NCI-H128 (cell line): ENCODE measurements around the gene CMTM6.
"Not testable (repeated sequence)": the region's sequence is repeated elsewhere in the genome, so short reads cannot be mapped to it uniquely, and the experiment has no call there.

Experiments used
- DNase-seq: peaks from one replicate; lab custom pipeline; 2025; ENCODE audit not compliant: unreplicated experiment; lab: John Stamatoyannopoulos, UW

The CMTM6 gene

GRCh38 chr3:32500231-32500630 is 2.4 kb downstream of the CMTM6 start:
- no peak for DNase-seq

GRCh38 chr3:32499585-32499984 is 3.1 kb downstream of the CMTM6 start:
- DNase-seq: no peak

GRCh38 chr3:32498992-32499391 is 3.7 kb downstream of the CMTM6 start:
- no peak for DNase-seq

GRCh38 chr3:32498252-32498651 is 4.4 kb downstream of the CMTM6 start:
- no peak for DNase-seq

- DNase-seq: no peak
Observed at GRCh38 chr3:32495609-32496008, 7.0 kb downstream of the CMTM6 start.

- no peak for DNase-seq
Observed at GRCh38 chr3:32495085-32495484, 7.6 kb downstream of the CMTM6 start.

- DNase-seq: no peak
Observed at GRCh38 chr3:32493437-32494414, 8.9 kb downstream of the CMTM6 start.

DNA sequence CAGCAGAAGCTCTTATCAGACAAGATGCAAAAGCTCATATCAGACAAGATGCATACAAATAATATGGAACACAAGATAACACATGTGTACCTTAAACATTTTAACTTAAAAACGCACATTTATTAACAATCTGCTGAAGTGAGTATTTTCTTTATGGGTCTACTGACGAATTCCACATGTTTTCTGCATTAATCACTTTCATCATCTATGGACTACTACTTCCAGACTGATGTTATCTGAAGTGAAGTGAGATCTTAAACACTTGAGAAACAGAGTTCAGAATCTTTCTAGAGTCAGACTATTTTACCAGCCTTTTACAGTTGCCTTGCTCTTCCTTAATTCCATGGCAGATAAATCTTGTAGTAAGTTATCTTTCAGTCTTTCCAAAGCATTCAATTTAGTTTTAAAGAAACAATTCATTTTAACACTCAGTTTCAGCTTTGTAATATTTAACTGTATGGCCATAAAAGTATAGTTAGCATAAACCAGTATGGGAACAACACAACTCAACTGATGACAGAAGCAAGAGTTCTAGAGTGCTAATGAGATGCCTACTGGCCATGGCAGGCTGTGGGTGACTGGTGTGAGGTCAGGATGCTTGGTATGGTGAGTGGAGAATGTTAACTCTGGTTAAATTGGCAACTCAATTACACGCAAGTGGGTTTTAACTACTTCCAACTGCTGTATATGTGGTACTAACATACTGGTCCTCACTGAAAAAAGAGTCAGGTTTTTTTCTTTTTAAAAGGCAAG is 9.8 kb downstream of the CMTM6 start:
- no peak for DNase-seq

DNA sequence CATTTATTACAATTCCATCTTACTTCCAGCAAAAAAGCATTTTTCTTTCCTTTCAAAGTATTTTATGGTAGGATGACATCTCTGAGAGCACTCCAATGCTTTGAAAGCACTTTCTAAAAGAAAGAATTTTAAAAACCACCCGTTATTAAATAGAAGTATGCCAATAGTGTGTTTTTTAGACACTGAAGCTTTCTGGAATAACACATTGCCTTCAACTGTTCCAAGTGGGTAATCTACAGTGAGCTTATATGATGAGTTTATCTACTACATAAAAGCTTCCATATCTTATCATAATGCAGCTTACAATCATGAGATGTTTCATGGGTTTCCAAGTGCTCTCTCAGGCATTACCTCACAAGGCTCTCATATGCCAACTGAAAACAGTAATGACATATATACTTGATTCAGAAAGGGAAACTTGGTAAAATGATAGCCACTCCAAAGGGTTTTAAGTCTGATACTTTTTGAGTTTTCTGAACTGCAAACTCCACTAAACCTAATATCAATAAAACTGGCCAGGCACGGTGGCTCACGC is 14.1 kb downstream of the CMTM6 start:
- no peak for DNase-seq

DNA sequence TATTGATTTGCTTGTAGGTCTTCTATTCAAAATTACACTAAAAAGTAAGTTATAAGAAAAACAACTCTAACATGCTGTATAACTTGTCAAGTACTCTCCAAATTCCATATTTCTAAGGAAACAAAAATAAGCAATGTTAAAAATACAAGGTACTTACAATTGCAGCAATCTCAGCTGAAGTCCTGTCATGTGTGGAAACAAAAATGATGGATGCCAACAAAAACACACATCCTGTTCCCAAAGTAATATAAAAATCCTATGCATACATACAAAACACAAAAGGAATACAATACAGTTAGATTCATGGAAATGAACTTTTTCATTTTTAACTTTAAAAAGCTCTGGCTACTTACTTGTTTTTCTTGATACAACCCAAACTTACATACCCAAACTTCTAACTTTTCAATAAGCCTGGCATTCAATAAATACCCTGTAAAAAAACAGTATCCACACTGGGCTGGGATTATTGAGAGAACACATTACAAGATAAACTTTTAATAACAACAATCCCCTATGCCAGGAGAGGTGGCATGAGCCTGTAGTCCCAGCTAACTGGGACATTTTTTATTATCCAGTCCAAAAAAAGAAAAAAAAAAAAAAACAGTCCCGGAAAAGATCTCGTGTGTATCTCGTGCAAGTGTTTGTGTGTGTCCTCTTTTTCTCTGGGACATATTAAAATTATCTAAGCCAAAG is 14.7 kb downstream of the CMTM6 start:
- DNase-seq: no peak

- DNase-seq: no peak
Observed at GRCh38 chr3:32484436-32484835, 18.2 kb downstream of the CMTM6 start.

DNA sequence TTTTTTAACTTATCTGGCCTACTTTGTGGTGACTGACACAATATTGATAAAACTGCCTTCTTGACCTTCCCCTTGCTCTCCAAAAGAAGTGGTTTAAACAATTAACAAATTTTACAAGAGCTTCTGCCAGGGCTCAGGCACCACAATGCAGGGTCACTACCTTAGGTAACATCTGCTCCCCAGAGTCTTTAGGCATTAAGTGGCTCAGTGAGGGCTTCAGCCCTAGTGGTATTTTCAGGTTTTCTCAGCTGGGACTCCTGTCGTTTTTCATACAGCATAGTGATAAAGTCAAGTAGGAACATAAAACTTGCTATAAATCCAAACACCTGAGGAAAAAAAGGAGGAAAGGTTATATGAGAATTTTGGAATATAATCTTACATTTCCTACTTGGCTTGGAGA is 18.9 kb downstream of the CMTM6 start:
- no peak for DNase-seq

DNA sequence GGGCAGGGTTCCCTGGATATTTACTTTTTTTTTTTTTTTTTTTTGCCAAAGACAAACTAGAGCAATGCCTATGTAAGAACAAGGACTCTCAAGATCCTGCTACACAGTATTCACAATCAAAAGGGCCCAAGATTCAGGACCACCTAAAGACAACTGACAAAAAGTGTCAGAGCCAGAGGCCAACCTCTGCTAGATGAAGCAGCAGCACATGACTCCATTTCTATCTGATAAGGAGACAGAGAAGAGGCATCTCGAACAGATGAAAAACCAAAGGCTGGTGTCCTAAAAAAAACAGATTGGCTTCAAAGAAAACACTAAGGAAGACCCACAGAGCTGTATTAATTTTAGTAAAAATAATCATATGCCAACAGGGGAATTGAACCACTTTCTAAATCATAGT is 20.0 kb downstream of the CMTM6 start:
- DNase-seq: no peak

DNA sequence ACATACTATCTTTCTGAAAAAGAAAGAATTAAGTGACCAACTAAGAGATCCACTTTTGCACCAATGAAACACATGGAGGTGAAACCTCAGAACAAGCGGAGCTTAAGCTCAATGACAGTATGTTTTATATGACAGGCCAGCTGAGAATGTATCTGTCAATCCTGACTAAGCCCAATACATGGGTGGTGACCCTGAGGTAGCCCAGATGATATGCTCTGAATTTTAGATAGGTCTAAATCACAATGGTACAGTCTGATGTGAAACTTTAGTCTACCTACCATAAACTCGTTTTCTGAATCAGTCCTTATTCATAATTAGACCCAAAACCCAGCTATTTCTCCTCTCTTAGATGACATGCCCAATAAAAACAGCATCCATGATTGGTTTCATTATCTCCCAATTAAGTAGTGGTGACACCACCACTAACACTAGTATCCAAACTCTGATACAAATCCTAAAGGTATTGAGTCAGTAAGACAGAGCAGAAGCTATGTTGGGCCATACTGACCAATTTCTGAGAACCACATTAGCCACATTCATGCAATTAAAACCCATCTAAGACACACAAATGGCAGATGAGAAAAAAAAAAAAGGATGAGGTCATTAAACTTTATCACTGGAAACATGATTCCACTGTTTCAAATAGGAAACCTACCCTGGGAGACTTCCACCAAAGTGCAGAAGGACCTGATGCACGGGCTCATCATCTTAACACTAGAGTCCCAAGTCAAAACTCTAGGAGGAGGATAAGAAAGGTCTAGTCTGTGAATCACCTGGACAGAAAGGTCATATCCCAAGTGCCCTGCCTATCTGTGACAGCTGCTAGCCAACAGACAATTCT is 20.6 kb downstream of the CMTM6 start:
- no peak for DNase-seq

GRCh38 chr3:32480604-32481003 is 22.0 kb downstream of the CMTM6 start:
- DNase-seq: no peak

DNA sequence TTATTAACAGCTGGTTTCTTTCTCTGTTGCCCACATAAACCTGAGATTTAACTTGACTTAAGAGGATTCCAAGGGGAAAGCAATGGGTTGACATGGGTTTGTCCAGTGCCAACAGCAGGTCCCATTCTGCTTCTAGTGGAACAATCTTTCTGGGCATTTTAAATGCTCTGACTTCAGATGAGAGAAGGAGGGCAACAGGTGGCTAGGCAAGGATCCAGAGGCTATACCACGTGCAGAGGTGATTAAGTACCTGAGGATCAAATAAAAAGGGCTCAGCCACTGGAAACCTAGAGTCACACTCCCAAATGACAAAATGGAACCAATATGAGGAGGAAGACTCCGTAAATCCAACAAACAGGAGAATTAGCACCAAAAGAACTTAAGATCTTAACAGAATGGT is 28.5 kb downstream of the CMTM6 start:
- no peak for DNase-seq

- DNase-seq: not testable (repeated sequence)
Observed at GRCh38 chr3:32472151-32472550, 30.5 kb downstream of the CMTM6 start.

DNA sequence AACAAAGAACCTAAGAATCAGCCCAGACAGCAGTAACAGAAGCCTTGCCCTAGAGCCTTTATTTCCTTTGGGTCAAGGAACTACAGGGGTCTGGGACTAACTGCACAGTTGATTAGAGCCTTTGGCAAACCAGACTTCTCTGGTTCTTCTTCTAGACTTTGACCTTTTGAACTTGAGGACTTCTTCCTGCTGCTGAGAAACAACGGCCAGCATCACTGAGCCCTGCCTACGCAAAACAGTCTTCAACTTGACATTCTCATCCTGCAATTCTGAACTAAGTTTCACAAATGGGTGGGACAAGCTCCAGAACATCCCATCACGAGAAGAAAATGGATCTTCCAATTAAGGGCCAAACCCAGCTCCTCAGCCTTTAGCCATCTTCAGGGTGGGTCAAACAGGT is 31.4 kb downstream of the CMTM6 start:
- no peak for DNase-seq

DNA sequence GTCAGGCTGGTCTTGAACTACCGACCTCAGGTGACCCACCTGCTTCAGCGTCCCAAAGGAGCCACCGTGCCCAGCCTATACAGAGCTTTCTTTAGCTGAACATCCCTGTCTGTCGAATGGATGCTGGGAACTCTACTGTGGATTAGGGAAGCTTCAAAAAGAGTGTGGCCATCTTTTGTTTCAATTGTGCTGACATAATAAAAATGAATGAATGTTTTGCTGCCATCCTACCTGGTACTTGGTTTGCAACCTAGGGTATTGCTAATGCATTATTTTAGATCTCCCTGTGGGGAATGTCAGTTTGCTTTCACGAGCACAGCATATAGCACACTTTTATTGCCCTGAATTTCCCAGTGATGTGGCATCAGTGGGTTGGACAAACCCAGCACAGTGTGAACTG is 32.3 kb downstream of the CMTM6 start:
- no peak for DNase-seq

GRCh38 chr3:32469151-32469874 is 33.3 kb downstream of the CMTM6 start:
- DNase-seq: no peak
